Fibroblast of mammary gland (primary cell): ENCODE measurements around the gene CALHM1.

ENCODE experiments used
- DNase-seq: peaks from one replicate; pipeline ENCODE4 v3.0.0-alpha.2; 2010; ENCODE audit warnings: low read depth
- H3K4me3 ChIP-seq: 2 replicates; pipeline ENCODE4 v1.5.1; 2011; ENCODE audit warnings: low read depth, mild to moderate bottlenecking, low read length, moderate library complexity; ENCODE audit not compliant: control insufficient read depth
- CTCF ChIP-seq: conservative IDR thresholded peaks from 2 replicates; pipeline ENCODE4 v1.5.1; 2011; ENCODE audit warnings: low read depth, low read length, inconsistent platforms; ENCODE audit not compliant: control insufficient read depth, insufficient read depth

CALHM1 gene

DNA sequence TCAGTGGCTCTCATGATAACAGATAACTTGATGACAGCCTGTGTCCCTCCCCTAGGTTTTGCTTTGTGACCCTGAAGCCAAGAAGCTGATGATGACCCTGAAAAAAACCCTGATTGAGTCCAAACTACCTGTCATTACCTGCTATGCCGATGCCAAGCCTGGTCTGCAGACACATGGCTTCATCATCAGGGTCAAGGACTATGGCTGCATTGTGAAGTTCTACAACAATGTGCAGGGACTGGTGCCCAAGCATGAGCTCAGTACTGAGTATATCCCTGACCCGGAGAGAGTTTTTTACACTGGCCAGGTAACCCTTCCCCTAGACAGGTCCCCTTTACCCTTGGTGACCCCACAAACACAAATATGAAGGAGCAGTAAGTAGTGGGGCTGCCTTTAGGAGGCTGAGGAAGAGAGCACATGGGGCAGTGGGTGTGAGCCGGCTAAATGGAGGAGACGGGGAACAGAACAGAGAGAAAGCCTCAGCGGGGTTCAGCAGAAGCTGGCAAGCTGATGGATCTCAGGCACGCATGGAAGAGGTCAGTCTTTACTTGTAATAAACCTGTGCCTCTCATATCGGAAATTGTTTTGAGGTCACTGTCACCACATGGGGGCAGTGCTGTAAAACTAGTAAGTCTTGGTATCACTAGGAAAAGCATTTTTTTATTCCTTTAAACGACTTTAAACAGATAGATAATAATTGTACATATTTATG, 42.1 kb downstream of the CALHM1 start:
- TF ChIP-seq CTCF: peak; percentile 62
- peak; percentile 73 for DNase-seq
- H3K4me3 ChIP-seq: no peak overlapping the region

GRCh38 chr10:103415581-103415980, 43.1 kb downstream of the CALHM1 start:
- no peak overlapping the region for H3K4me3 ChIP-seq
- DNase-seq: no peak
- TF ChIP-seq CTCF: no peak

GRCh38 chr10:103413564-103413963, 45.1 kb downstream of the CALHM1 start:
- DNase-seq: no peak
- H3K4me3 ChIP-seq: no peak overlapping the region
- no peak for TF ChIP-seq CTCF
